ENCODE results near the gene DPH7.

- TF ChIP-seq CTCF (IDR thresholded peaks at IDR 0.05; ENCODE audit: poor library complexity, severe bottlenecking) (no peak), EZH2 (IDR thresholded peaks at IDR 0.05; ENCODE audit: borderline replicate concordance, insufficient read depth, low read length, poor library complexity, severe bottlenecking) (no peak), POLR2AphosphoS5 (IDR thresholded peaks at IDR 0.05) (no peak)
Measured at GRCh38 chr9:137547687-137548543, 30.8 kb downstream of the DPH7 start.

Data from neural cell (in vitro differentiated cells).